NCI-H1436 treated with DMSO at 0.1 percent for 48 hours (cell line): ENCODE data around the gene C1D.
"Not testable (repeated sequence)": the region's sequence is repeated elsewhere in the genome, so short reads cannot be mapped to it uniquely, and the experiment has no call there.

Source experiments
- DNase-seq: peaks from one replicate; lab custom pipeline; 2025; lab: John Stamatoyannopoulos, UW

C1D gene

DNA sequence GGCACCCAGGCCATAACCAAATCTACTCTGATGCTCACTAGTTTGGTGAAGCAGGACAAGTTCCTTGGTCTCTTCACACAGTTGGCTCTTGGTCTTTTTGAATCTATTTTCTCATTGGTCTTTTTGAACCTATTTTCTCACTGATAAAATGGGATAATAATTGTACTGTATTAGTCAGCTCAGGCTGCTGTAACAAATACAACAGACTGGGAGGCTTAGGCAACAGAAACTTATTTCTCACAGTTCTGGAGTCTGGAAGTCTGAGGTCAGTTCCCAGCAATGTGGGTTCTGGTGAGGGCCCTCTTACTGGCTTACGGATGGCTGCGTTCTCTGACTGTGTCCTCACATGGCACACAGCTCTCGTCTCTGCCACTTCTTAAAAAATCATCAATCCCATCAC is 63.5 kb downstream of the C1D start:
- DNase-seq, result no peak

DNA sequence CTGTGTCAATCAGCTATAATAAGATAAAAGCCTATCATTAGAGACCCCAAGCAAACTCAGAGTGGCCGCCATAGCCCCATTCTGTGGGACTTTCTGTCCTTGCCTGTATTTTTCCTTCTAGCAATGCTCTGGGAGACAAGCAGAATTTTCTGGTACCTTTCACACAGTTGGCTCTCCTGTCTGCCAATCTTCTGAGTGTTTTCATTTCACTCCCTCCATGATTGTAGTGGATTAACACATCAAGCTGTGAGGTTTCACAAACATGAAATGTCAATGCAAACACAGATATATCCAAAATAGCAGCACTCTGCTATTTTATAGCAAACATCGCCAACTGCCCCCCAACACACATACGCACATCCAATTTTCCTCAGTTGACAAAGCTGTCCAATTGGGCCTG is 64.9 kb downstream of the C1D start:
- no peak for DNase-seq

DNA sequence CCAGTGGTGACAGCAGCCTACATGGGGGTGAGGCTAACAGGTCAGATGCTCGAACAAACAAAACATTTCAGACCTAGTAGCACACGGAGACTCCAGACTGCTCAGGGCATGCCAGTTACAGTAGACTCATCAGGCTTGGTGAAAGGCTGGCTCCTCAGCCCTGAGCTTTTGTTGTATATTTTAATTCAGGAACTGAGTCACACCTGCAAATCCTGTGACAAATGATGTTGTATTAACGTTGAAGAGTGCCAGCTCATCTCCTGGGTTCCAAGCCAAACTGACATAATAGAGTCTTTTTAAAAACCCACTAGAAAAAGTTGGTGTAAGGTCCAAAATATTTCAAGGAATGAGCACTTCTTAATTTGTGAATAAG is 65.3 kb downstream of the C1D start:
- no peak for DNase-seq

DNA sequence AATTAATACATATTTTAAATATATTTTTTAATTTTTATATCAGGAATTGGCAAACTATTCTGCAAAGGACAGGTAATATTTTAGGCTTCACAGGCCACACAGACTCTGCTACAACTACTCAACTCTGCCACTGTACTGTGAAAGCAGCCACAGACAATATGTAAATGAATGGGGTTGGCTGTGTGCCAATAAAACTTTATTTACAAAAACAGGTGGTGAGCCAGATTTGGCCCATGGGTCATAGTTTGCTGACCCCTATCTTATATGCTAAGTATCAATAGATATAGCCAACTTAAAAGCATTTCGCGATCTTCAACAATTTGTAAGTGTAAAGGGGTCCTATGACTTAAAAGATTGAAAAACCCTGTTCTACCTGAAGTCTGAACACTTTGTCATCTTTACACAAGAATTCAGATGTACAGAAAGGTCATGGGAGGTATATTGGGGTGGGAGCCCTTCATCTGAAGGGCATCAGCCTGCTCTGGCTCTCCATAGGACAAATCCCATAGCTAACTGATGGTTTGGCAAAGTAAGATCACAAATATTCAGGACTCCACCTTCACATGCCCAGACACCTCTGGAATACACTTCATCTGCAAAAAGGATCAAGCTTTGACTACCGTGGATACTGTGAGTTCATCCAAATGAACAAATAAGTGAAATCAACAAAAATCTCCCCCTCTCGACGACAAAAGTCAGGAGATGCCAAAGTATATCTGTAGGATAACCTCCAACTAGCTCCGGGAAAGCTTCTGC is 65.9 kb downstream of the C1D start:
- no peak for DNase-seq

DNA sequence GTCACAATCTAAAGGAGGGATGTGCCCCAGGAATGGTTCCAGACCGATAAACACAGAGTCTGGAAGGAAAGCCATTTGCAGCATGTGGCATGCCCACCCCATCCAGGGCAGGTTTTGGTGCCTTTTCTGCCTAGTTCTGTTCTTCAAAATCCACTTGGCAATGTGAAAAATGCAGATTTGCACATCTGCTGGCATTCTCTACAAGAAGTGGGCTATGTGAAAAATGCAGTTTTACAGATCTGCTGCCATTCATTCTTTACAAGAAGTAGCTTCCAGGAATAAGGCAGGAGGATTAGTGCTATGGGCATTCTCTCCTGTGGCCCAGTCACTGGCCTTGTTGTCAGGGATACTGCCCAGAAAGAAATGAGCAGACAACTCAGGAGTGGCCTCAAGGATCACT is 68.1 kb downstream of the C1D start:
- no peak for DNase-seq

DNA sequence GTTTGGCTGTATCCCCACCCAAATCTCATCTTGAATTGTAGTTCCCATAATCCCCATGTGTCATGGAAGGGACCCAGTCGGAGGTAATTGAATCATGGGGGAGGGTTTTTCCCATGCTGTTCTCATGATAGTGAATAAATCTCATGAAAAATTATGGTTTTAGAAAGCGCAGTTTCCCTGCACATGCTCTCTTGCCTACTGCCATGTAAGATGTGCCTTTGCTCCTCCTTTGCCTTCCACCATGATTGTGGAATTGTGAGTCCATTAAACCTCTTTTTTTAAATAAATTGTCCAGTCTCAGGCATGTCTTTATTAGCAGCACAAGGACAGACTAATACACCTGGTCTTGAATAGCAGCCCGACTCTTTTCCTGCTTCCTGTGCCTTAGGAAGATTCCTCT is 68.7 kb downstream of the C1D start:
- not testable (repeated sequence) for DNase-seq

DNA sequence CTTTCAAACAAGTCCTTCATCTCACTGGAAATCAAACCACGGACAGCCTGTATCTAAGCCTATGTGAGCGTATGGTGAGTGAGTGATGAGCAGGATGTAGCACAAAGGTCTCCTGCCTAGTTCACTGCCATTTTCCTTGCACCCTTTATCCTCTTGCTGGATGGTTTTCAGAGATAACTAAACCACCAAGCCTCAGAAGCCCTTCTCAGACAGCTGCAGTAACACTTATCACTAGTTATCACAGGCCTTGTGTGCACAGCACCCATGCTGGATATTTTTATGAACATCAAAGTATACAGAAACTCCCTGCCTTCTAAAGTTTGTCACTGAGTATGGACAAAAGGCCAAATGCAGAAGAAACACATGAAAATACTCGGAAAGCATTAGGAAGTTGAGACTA is 69.5 kb downstream of the C1D start:
- DNase-seq, result no peak

DNA sequence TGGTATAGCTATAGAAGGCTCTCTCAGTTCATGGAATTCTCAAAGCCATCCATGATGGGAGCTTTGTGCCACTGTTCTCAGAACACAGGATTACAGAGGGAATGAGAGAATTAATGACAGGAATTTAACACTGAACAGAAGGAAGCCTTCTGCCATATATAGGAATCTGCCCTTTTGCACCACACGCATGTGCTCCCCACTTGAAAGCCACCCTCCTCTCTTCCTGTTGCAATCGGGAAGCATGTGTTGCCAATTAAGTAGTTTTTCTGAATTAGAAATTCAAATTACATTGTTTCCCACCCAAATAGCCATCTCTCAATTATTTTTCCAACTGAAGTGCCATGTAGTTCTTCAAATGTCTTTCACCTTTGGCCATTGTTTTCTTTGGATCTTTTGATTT is 71.3 kb downstream of the C1D start:
- no peak for DNase-seq
